NCI-H774 (cell line): ENCODE results near the gene RAVER2.
"Not testable (repeated sequence)": the region's sequence is repeated elsewhere in the genome, so short reads cannot be mapped to it uniquely, and the experiment has no call there.

Experiments
- DNase-seq: peaks from one replicate; lab custom pipeline; 2025; lab: John Stamatoyannopoulos, UW

The RAVER2 gene

GRCh38 chr1:64748222-64748621 is 3.3 kb downstream of the RAVER2 start:
- DNase-seq: no peak

DNA sequence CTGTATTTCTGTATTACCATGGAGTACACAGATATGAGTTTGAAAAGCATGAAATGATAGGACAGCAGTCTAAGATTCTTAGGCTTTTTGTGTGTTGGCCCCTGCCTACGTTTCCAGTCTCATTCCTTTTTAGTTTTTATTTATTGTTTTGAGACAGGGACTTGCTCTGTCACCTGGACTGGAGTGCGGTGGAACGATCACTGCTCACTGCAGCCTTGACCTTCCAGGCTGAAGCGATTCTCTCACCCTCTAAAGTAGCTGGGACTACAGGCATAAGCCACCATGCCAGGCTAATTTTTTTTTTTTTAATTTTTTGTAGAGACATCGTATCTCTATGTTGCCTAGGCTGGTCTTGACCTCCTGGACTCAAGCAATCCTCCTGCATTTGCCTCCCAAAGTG is 3.8 kb downstream of the RAVER2 start:
- DNase-seq: no peak

- no peak for DNase-seq
Observed at GRCh38 chr1:64750092-64750491, 5.2 kb downstream of the RAVER2 start.

GRCh38 chr1:64750875-64751274 is 6.0 kb downstream of the RAVER2 start:
- no peak for DNase-seq

DNA sequence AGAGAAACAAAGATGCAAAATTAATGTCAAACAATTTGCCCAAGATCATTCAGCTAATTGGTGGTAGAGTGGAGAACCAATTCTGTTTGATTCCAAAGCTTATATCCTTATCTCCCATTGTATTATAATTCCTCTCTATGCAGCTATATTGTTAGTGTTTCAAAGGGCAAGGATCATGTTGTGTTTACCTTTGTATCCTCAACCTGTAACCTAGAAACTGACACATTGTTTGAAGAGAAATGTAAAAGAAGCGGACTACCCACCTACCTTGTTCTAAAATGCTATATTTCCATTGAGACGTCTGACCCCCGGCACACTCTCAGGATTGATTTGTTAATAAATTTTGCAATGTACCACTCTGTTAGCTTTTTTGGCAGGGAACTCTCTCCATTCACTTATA is 9.3 kb downstream of the RAVER2 start:
- no peak for DNase-seq

DNA sequence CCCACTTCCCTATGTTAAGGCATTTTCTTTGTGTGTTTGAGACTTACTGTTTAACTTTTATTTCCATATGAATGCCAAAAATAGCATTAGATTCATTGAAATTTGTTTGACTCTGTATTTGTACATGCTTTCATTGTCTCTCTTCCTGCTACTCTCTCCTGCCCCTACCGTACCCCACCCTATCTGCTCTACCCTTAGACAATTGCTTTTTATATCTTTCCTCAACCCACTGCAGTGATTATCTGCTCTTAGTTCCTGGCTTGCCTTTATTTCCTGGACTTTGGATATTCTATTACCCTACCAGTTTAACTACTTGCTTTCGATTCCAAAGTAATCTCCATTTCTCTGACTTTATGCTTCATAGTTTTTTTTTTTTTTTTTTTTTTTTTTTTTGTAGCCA is 10.5 kb downstream of the RAVER2 start:
- DNase-seq: no peak

DNA sequence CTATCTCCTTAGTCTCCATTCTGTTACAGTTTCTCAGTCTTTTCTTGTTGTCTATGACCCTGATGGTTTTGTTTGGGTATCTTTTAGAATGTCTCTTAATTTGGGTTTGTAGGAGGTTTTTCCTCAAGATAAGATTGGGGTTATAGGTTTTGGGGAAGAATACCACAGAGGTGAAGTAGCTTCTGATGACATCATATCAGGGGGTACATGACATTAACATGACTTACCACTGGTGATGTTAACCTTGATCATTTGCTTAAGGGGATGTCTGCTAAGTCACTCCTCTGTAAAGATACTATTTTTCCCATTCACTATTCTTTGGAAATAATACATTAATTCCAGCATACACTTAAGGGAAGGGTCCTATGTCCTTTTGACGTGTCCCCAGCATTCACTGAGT is 11.9 kb downstream of the RAVER2 start:
- no peak for DNase-seq

- DNase-seq: no peak
Observed at GRCh38 chr1:64757213-64757612, 12.3 kb downstream of the RAVER2 start.

DNA sequence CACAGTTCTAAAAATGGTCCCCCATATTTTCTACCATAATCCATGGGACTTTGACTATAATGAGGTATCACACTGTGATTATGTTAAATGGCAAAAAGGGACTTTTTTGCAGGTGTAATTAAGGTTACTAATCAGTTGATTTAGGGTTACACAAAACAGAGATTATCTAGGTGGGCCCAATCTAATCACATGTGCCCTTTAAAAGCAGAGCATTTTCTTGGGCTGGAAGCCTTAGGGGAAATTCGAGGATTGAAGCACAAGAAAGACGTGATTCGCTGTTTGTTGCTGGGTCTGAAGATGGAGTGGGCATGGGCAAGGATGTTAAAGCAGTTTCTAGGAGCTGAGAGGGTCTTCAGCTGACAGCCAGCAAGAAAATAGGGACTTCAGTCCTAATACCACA is 13.4 kb downstream of the RAVER2 start:
- DNase-seq: no peak

DNA sequence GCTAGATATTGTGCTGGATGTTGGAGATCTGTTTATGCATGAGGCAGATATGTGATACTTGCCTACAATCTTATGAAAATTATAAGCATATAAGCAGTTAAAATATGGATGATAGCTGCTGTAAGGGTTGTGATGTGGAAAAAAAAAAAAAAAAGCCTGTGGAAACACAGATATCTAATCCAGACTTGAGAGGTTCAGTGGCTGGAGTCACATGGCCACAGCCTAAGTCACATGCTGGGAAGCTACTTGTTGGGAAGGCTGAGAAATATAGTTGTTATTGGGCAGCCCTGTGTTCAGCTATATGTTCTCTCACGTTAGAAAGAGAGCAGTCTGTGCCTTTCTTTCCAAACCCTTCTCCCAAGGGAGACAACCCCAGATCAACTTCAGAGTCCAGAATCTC is 15.1 kb downstream of the RAVER2 start:
- DNase-seq: no peak

- no peak for DNase-seq
Observed at GRCh38 chr1:64765012-64765411, 20.1 kb downstream of the RAVER2 start.

DNA sequence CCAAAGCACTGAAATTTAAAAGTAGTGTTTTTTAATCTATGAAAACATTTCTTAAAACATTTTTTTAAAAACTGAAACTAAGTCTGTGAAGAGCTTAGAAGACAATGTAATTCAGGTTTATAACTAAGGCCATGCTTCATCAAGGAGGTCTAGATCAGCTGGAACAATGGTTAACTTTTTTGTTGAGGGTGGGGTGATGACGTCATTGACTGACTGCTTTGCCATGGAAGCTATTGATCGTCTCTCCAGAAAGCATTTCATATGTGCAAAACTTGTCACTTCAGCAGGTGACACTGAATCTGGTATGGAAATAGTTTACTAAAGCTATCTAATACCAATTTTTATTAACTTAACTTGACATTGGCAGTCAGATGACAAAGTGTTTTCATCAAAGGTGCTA is 21.0 kb downstream of the RAVER2 start:
- no peak for DNase-seq

GRCh38 chr1:64766429-64766828 is 21.6 kb downstream of the RAVER2 start:
- peak; percentile 5 for DNase-seq

DNA sequence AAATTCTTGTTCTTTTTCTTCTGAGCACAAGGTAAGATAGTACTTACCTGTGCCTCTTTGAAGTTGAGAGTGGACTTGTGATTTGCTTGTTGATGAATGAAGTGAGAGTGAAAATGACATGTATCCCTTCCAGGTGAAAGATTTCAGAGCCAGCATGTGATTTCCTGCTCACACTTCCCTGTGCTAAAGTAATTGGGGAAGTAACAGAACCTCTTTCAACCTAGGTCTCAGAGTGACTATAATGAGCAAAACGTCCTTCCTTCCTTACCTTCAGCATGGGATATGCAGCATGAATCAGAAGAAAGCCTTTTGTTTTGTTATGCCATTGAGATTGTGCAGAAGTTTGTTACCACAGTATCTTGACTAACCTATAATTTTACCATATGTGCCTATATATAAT is 24.6 kb downstream of the RAVER2 start:
- no peak for DNase-seq

- DNase-seq: no peak
Observed at GRCh38 chr1:64769971-64770370, 25.1 kb downstream of the RAVER2 start.

- DNase-seq: not testable (repeated sequence)
Observed at GRCh38 chr1:64773306-64773705, 28.4 kb downstream of the RAVER2 start.

GRCh38 chr1:64775113-64775512 is 30.2 kb downstream of the RAVER2 start:
- no peak for DNase-seq

DNA sequence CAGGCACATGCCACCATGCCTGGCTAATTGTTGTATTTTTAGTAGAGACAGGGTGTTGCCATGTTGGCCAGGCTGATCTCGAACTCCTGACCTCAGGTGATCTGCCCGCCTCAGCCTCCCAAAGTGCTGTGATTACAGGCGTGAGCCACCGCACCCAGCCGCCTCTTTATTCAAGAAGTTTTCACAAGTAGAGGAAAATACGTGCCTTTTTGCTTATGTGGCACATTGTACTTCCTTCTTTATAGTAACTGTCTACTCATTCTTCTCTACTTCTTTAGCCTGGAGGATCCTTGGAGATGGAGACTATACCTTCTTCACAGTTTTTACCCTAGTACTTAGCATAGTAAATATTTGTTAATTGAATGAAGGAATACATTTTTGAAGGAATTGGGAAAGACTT is 37.2 kb downstream of the RAVER2 start:
- not testable (repeated sequence) for DNase-seq

DNA sequence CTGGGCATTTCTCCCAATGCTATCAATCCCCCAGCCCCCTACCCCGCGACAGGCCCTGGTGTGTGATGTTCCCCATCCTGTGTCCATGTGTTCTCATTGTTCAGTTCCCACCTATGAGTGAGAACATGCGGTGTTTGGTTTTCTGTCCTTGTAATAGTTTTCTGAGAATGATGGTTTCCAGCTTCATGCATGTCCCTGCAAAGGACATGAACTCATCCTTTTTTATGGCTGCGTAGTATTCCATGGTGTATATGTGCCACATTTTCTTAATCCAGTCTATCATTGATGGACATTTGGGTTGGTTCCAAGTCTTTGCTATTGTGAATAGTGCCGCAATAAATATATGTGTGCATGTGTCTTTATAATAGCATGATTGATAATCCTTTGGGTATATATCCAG is 38.0 kb downstream of the RAVER2 start:
- DNase-seq: not testable (repeated sequence)

DNA sequence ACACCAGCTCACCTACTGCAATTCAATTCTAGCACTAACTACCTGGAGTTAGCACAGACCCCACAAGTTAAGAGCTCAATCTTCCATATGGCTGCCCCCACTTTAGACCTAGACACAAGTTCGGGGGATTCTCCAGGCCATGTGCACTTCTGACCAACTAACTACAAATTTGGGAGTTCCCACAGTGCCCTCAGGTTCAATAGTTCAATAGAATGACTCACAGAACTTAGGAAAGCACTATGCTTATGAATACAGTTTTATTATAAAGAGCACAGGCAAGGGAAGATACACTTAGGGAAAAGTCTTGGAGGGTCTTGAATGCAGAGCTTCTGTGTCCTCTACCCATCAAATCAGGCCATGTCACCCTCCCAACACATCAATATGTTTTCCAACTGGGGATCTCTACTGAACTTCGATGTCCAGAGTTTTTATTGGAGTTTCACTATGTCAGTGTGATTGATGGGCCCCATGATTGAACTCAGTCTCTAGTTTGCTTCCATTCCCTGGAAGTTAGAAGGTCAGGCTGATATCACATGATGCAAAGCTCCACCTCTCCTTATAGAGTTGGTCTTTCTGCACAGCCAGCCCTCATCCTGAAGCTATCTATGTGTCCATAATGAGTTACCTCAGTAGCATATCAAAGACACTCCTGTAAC is 46.1 kb downstream of the RAVER2 start:
- DNase-seq: no peak

GRCh38 chr1:64798872-64799271 is 54.0 kb downstream of the RAVER2 start:
- DNase-seq: no peak

GRCh38 chr1:64801851-64802523 is 57.1 kb downstream of the RAVER2 start:
- no peak for DNase-seq

DNA sequence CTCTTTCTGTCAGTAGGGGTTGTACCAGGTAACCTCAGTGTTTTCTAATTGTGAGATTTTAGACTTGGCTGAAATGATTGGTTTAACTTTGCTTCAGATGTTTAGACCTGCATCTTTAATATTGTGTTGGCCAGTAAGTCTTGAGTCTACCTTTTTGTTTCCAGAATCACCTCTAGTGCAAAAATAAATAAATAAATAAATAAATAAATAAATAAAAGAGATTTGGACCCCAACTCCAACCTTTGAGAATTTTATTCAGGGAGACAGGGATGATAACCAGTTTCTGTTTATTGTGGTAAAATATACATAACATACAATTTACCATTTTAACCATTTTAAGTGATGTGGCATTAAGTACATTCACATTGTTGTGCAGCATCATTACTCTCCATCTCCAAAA is 64.4 kb downstream of the RAVER2 start:
- no peak for DNase-seq

- DNase-seq: no peak
Observed at GRCh38 chr1:64810001-64810400, 65.1 kb downstream of the RAVER2 start.
